ENCODE measurements around the gene LAIR2.

DNA sequence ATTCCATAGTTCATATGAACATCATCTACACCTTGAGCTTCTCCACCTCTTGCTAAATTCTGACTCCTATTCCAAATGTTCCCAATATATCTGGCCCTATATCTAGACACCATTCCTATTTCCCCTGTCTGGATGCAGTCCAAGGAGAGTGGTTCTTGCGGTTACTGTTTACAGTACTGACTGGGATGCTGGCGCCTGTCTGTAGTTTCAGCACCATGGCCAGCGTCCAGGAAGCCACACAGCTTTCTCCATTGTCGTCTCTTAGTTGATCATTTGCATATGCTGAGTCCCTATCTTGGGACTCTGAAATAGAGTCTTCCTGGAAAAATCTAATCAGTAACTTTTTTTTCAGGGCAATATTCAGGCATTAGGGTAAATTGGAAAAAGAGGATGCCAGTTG is 14.9 kb downstream of the LAIR2 start:
- no peak for TF ChIP-seq POLR2AphosphoS5 (IDR thresholded peaks at IDR 0.05; ENCODE audit: low read depth)
- TF ChIP-seq, protein P1, sequence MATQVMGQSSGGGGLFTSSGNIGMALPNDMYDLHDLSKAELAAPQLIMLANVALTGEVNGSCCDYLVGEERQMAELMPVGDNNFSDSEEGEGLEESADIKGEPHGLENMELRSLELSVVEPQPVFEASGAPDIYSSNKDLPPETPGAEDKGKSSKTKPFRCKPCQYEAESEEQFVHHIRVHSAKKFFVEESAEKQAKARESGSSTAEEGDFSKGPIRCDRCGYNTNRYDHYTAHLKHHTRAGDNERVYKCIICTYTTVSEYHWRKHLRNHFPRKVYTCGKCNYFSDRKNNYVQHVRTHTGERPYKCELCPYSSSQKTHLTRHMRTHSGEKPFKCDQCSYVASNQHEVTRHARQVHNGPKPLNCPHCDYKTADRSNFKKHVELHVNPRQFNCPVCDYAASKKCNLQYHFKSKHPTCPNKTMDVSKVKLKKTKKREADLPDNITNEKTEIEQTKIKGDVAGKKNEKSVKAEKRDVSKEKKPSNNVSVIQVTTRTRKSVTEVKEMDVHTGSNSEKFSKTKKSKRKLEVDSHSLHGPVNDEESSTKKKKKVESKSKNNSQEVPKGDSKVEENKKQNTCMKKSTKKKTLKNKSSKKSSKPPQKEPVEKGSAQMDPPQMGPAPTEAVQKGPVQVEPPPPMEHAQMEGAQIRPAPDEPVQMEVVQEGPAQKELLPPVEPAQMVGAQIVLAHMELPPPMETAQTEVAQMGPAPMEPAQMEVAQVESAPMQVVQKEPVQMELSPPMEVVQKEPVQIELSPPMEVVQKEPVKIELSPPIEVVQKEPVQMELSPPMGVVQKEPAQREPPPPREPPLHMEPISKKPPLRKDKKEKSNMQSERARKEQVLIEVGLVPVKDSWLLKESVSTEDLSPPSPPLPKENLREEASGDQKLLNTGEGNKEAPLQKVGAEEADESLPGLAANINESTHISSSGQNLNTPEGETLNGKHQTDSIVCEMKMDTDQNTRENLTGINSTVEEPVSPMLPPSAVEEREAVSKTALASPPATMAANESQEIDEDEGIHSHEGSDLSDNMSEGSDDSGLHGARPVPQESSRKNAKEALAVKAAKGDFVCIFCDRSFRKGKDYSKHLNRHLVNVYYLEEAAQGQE (IDR thresholded peaks at IDR 0.05; ENCODE audit: unreplicated experiment), result peak; percentile 86
- no peak for TF ChIP-seq EZH2phosphoT487 (IDR thresholded peaks at IDR 0.05; ENCODE audit: unreplicated experiment)
- TF ChIP-seq, protein P2, sequence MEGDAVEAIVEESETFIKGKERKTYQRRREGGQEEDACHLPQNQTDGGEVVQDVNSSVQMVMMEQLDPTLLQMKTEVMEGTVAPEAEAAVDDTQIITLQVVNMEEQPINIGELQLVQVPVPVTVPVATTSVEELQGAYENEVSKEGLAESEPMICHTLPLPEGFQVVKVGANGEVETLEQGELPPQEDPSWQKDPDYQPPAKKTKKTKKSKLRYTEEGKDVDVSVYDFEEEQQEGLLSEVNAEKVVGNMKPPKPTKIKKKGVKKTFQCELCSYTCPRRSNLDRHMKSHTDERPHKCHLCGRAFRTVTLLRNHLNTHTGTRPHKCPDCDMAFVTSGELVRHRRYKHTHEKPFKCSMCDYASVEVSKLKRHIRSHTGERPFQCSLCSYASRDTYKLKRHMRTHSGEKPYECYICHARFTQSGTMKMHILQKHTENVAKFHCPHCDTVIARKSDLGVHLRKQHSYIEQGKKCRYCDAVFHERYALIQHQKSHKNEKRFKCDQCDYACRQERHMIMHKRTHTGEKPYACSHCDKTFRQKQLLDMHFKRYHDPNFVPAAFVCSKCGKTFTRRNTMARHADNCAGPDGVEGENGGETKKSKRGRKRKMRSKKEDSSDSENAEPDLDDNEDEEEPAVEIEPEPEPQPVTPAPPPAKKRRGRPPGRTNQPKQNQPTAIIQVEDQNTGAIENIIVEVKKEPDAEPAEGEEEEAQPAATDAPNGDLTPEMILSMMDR (conservative IDR thresholded peaks at IDR 0.05; ENCODE audit: low read depth in 2 of 2), result no peak
- TF ChIP-seq ZNF114 (CRISPR knock-in tag; IDR thresholded peaks at IDR 0.05), result no peak
- no peak for TF ChIP-seq CREB1 (CRISPR knock-in tag; IDR thresholded peaks at IDR 0.05; ENCODE audit: low read depth)
- TF ChIP-seq NANOG (IDR thresholded peaks at IDR 0.05; ENCODE audit: borderline replicate concordance), result no peak
- no peak for TF ChIP-seq JUNB (IDR thresholded peaks at IDR 0.05; ENCODE audit: unreplicated experiment)
- TF ChIP-seq EZH2 (IDR thresholded peaks at IDR 0.05; ENCODE audit: low read depth, unreplicated experiment), result no peak
- no peak for TF ChIP-seq STAT1 (IDR thresholded peaks at IDR 0.05; ENCODE audit: unreplicated experiment)
- TF ChIP-seq, protein P3, sequence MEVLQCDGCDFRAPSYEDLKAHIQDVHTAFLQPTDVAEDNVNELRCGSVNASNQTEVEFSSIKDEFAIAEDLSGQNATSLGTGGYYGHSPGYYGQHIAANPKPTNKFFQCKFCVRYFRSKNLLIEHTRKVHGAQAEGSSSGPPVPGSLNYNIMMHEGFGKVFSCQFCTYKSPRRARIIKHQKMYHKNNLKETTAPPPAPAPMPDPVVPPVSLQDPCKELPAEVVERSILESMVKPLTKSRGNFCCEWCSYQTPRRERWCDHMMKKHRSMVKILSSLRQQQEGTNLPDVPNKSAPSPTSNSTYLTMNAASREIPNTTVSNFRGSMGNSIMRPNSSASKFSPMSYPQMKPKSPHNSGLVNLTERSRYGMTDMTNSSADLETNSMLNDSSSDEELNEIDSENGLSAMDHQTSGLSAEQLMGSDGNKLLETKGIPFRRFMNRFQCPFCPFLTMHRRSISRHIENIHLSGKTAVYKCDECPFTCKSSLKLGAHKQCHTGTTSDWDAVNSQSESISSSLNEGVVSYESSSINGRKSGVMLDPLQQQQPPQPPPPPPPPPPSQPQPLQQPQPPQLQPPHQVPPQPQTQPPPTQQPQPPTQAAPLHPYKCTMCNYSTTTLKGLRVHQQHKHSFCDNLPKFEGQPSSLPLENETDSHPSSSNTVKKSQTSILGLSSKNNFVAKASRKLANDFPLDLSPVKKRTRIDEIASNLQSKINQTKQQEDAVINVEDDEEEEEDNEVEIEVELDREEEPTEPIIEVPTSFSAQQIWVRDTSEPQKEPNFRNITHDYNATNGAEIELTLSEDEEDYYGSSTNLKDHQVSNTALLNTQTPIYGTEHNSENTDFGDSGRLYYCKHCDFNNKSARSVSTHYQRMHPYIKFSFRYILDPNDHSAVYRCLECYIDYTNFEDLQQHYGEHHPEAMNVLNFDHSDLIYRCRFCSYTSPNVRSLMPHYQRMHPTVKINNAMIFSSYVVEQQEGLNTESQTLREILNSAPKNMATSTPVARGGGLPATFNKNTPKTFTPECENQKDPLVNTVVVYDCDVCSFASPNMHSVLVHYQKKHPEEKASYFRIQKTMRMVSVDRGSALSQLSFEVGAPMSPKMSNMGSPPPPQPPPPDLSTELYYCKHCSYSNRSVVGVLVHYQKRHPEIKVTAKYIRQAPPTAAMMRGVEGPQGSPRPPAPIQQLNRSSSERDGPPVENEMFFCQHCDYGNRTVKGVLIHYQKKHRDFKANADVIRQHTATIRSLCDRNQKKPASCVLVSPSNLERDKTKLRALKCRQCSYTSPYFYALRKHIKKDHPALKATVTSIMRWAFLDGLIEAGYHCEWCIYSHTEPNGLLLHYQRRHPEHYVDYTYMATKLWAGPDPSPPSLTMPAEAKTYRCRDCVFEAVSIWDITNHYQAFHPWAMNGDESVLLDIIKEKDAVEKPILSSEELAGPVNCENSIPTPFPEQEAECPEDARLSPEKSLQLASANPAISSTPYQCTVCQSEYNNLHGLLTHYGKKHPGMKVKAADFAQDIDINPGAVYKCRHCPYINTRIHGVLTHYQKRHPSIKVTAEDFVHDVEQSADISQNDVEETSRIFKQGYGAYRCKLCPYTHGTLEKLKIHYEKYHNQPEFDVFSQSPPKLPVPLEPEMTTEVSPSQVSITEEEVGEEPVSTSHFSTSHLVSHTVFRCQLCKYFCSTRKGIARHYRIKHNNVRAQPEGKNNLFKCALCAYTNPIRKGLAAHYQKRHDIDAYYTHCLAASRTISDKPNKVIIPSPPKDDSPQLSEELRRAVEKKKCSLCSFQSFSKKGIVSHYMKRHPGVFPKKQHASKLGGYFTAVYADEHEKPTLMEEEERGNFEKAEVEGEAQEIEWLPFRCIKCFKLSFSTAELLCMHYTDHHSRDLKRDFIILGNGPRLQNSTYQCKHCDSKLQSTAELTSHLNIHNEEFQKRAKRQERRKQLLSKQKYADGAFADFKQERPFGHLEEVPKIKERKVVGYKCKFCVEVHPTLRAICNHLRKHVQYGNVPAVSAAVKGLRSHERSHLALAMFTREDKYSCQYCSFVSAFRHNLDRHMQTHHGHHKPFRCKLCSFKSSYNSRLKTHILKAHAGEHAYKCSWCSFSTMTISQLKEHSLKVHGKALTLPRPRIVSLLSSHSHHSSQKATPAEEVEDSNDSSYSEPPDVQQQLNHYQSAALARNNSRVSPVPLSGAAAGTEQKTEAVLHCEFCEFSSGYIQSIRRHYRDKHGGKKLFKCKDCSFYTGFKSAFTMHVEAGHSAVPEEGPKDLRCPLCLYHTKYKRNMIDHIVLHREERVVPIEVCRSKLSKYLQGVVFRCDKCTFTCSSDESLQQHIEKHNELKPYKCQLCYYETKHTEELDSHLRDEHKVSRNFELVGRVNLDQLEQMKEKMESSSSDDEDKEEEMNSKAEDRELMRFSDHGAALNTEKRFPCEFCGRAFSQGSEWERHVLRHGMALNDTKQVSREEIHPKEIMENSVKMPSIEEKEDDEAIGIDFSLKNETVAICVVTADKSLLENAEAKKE (CRISPR knock-in tag; IDR thresholded peaks at IDR 0.05), result no peak
